Activated T-cell treated with anti-CD3 and anti-CD28 coated beads, Interleukin-2, amount 50 U/mL, for 24 hours (primary cell): Measurements from ENCODE around the gene PDE11A.
"Not testable (repeated sequence)": the region's sequence is repeated elsewhere in the genome, so short reads cannot be mapped to it uniquely, and the experiment has no call there.

ENCODE experiments used
- DNase-seq: peaks from one replicate; pipeline ENCODE4 v3.0.0-alpha.2; 2020
- H3K27ac Mint-ChIP-seq: 2 replicates; pipeline ENCODE4 v1.8.0; 2020; ENCODE audit warnings: mild to moderate bottlenecking, mixed read lengths
- H3K27me3 Mint-ChIP-seq: 2 replicates; pipeline ENCODE4 v1.8.0; 2020; ENCODE audit warnings: mixed read lengths
- H3K36me3 Mint-ChIP-seq: 2 replicates; pipeline ENCODE4 v1.8.0; 2020; ENCODE audit warnings: low read depth, mixed read lengths
- H3K4me1 Mint-ChIP-seq: 2 replicates; pipeline ENCODE4 v1.8.0; 2020; ENCODE audit warnings: low read depth, mixed read lengths
- H3K4me3 Mint-ChIP-seq: 2 replicates; pipeline ENCODE4 v1.8.0; 2020; ENCODE audit warnings: mild to moderate bottlenecking, moderate library complexity, mixed read lengths
- H3K9me3 Mint-ChIP-seq: 2 replicates; pipeline ENCODE4 v1.8.0; 2020; ENCODE audit warnings: mixed read lengths

The PDE11A gene

DNA sequence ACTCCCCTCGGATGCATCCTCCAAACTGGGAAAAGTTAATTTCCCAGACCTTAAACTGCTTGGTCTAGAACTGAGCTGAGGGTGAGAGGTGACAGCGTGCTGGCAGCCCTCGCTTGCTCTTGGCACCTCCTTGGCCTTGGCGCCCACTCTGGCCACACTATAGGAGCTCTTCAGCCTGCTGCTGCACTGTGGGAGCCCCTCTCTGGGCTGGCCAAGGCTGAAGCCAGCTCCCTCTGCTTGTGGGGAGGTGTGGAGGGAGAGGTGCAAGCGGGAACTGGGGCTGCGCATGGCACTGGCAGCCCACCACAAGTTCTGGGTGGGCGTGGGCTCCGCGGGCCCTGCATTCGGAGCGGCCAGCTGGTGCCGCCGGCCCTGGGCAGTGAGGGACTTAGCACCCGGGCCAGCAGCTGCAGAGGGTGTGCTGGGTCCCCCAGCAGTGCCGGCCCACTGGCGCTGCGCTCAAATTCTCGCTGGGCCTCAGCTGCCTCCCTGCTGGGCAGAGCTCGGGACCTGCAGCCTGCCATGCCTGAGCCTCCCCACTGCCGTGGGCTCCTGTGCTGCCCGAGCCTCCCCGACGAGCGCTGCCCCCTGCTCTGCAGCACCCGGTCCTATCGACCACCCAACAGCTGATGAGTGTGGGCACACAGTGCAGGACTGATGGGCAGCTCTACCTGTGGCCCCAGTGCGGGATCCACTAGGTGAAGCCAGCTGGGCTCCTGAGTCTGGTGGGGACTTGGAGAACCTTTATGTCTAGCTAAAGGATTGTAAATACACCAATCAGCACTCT, 237.0 kb downstream of the PDE11A start:
- not testable (repeated sequence) for H3K27me3 Mint-ChIP-seq, DNase-seq, H3K4me3 Mint-ChIP-seq, H3K36me3 Mint-ChIP-seq, H3K4me1 Mint-ChIP-seq, H3K9me3 Mint-ChIP-seq, H3K27ac Mint-ChIP-seq

DNA sequence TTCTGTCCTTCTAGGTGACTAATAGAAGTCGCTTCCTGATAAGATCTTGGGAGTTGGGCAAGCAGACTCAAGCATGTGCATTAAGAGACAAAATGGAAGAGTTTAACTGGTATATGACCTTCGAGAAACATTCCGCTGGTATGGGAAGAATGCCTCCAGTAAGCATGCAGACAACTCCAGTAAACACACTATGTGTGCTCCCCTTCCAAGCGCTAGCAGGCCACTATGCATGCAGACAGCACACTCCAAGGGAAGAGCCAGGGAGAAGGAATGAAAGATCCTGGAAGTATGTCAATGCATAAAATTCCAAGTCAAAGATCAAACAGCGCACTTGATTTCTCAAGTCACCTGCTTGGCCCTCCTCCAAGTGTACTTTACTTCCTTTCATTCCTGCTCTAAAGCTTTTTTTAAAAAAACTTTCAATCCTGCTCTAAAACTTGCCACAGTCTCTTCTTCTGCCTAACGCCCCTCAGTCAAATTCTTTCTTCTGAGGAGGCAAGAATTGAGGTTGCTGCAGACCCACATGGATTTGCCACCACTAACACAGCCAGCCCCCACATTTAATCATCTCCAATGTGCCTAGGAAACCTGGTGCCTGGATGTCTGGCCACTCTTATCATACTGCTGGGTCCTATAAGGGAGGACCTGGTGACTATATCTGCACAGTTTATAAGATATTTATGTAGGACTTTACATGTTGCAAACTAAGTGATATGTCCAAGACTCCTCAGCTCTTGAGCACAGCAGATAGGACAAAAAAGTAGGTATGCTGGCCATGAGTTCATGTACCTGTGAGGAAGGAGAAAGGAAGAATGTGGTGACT, 239.8 kb downstream of the PDE11A start:
- H3K9me3 Mint-ChIP-seq: peaks cover 4% of the 10 kb centered on the region
- H3K36me3 Mint-ChIP-seq: no peaks in the 10 kb centered on the region
- no peaks in the 10 kb centered on the region for H3K27me3 Mint-ChIP-seq
- H3K4me3 Mint-ChIP-seq: no peak overlapping the region
- DNase-seq: no peak
- no peak overlapping the region for H3K27ac Mint-ChIP-seq
- H3K4me1 Mint-ChIP-seq: no peaks in the 10 kb centered on the region

DNA sequence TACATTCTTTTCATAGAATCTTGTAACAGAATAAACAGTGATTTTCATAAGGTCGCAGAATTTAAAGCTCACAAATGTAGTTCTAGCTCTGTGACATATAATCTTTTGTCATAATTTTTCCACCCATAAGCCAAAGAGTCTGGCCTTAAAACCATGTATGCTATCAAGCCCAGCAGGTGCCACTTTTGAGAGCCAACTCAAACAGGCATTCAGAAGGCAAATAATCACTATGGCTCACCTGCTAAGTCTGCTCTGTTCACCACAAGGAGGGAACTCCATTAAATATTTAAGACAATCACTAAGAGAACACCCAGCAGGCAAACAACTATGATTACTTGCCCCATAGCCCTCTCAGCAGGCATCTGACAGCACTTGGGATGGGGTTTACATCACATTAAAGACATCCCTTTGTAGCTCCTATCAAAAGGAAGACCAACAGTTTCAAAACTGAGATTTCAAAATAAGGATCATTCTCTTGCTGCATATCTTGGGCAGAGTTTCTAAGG, 241.6 kb downstream of the PDE11A start:
- no peaks in the 10 kb centered on the region for H3K27me3 Mint-ChIP-seq
- H3K9me3 Mint-ChIP-seq: no peaks in the 10 kb centered on the region
- H3K4me1 Mint-ChIP-seq: no peaks in the 10 kb centered on the region
- H3K4me3 Mint-ChIP-seq: no peak overlapping the region
- no peaks in the 10 kb centered on the region for H3K36me3 Mint-ChIP-seq
- no peak overlapping the region for H3K27ac Mint-ChIP-seq
- no peak for DNase-seq

DNA sequence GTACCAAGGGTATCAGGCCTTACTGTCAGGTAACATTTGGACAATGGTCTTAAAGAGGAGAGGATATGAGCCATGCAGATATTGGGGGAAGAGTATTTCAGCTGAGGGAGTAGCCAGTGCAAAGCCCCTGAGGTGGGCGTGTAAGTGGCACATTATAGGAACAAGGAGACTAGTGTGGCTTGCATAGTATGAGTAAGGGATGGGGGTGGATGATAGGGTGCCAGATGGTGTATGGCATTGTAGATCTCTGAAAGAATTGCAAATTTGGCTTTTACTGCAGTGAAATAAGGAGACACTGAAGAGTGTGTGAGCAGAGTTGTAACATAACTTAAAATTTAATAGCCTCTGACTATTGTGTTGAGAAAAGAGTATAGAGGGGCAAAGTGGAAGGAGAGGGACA, 244.0 kb downstream of the PDE11A start:
- DNase-seq: no peak
- Mint-ChIP-seq H3K27ac (no peak overlapping the region), H3K9me3 (no peaks in the 10 kb centered on the region), H3K27me3 (no peaks in the 10 kb centered on the region), H3K4me3 (no peak overlapping the region), H3K36me3 (no peaks in the 10 kb centered on the region), H3K4me1 (no peaks in the 10 kb centered on the region)

DNA sequence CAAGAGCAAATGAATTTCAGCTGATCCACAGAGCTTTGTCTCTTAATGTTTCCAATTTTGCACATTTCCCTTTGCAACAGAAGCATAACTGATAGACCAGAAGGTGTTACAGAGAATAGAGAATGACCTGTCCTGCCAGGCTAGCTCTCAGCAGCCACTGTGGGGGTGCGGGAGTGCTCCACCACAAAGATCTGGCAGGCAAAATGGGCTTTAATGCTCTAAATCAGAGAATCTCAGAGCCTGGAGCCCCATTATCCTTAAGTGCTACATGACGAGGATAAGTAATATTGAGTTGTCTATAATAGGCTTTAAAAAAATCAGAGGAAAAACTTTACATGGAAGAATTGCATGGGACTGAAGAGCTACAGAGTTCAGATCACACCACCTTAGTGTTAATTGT, 245.7 kb downstream of the PDE11A start:
- Mint-ChIP-seq H3K9me3 (no peaks in the 10 kb centered on the region), H3K27ac (no peak overlapping the region), H3K27me3 (no peaks in the 10 kb centered on the region), H3K4me3 (no peak overlapping the region), H3K4me1 (no peaks in the 10 kb centered on the region), H3K36me3 (no peaks in the 10 kb centered on the region)
- no peak for DNase-seq

DNA sequence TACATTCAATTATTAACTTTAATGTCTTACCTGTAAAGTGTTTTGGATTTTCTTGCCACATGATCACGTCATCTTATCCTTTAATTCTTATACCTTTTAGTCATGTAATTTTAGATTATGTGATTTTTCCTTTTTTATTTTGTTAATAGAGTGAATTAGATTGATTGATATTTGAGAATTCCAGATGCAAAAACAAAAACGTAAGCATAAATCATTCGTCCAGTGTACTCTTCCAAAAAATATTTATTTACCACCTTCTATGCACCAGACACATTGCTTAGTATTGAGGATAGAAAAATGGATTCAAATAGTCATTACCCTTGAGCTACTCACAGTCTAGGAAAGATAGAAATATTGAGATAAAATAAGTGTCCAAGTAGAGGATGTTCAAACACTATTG, 249.6 kb downstream of the PDE11A start:
- Mint-ChIP-seq H3K27ac (no peak overlapping the region), H3K4me1 (no peaks in the 10 kb centered on the region), H3K4me3 (no peak overlapping the region), H3K36me3 (no peaks in the 10 kb centered on the region), H3K27me3 (no peaks in the 10 kb centered on the region), H3K9me3 (no peaks in the 10 kb centered on the region)
- no peak for DNase-seq

DNA sequence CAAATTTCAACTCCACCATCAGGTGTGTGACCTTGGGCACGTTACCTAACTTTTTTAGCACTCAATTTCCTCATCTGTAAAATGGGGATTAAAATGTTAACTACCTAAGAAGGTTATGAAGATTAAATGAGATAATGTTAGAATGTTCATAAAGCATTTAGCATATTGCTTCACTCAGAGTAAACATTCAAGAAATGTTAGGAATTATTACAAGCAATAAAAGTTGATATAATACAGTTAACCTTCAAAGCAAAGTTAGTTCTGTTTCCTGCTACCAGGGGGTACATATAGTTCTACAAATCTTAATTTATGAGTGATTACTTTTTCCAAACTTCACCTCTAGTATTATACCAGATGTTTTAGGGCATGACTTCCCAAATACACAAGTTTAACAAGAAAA, 254.2 kb downstream of the PDE11A start:
- H3K27me3 Mint-ChIP-seq: peaks cover 6% of the 10 kb centered on the region
- H3K36me3 Mint-ChIP-seq: no peaks in the 10 kb centered on the region
- no peak overlapping the region for H3K27ac Mint-ChIP-seq
- no peaks in the 10 kb centered on the region for H3K4me1 Mint-ChIP-seq
- H3K4me3 Mint-ChIP-seq: no peak overlapping the region
- H3K9me3 Mint-ChIP-seq: no peaks in the 10 kb centered on the region
- no peak for DNase-seq

DNA sequence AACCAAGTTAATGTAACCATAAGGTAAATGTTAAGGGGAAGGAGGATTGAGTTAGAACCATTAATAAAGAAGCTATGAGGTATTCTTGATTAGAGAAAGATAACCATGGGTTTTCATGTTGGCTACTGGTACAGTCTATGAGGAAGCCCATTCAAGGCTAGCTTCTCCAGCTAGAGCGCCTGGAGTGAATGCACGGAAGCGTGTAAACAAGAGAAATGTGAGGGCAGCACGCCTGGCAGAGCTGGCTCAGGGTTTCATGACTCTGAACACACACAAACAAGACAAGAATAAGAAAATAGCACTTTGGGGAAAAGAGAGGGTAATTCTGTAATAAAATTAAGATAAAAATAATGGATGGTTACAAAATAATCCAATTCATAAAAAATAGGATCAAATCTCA, 255.3 kb downstream of the PDE11A start:
- Mint-ChIP-seq H3K4me1 (no peaks in the 10 kb centered on the region), H3K36me3 (no peaks in the 10 kb centered on the region), H3K27ac (no peak overlapping the region), H3K4me3 (no peak overlapping the region), H3K9me3 (no peaks in the 10 kb centered on the region), H3K27me3 (peaks cover 6% of the 10 kb centered on the region)
- DNase-seq: no peak

DNA sequence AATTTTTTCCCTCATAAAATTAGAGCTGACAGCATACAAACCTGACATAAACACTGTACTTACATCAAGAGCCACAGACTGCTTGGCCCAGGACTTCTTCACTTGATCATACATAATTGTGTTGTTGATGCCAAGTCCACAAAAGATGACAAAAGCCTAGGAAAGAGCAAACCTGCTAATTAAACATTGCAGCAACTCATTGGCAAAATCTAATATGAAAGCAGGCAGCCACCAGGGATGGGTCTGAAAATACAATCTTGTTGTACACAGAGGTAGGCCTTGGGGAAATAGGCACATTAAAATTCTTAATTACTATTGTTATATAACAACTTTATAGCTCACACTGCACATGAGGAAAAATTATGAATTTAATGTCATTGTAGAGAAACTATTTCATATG, 255.8 kb downstream of the PDE11A start:
- H3K4me3 Mint-ChIP-seq: no peak overlapping the region

DNA sequence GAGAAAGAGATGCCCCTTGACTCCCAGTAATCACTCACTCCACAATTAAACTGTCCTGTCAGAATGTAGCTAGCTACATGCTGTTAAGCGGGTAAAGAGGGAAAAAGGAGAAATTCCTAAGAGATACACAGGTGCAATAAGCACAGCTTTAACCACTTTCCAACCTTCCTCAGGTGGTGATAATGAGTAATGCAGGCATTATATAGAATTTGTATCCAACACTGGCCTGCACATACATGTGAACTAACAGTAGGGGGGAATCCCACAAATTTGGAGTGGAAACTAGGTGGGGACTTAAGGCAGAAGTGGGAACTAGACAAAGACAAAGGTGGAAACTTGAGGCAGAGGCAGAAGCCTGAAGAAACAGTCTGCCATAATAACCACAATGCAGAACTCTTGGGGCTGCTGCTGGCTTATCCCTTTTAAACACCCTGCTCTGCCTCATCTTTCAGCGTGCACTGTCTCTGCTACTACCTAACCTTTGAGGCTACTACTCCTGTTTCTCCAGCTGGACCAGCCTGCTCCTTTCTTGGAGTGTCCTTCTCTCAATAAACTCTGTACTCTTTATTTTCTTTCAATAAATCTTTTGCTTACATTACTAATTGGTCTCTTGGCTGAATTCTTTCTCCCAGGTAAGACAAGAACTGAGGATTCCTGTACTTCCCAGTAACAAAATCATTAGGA, 259.7 kb downstream of the PDE11A start:
- no peaks in the 10 kb centered on the region for H3K36me3 Mint-ChIP-seq

More for the DNA sequence above, 255.8 kb downstream of the PDE11A start:
- no peak overlapping the region for H3K27ac Mint-ChIP-seq
- H3K4me1 Mint-ChIP-seq: no peaks in the 10 kb centered on the region
- H3K36me3 Mint-ChIP-seq: no peaks in the 10 kb centered on the region
- peaks cover 6% of the 10 kb centered on the region for H3K27me3 Mint-ChIP-seq
- DNase-seq: no peak
- H3K9me3 Mint-ChIP-seq: no peaks in the 10 kb centered on the region

DNA sequence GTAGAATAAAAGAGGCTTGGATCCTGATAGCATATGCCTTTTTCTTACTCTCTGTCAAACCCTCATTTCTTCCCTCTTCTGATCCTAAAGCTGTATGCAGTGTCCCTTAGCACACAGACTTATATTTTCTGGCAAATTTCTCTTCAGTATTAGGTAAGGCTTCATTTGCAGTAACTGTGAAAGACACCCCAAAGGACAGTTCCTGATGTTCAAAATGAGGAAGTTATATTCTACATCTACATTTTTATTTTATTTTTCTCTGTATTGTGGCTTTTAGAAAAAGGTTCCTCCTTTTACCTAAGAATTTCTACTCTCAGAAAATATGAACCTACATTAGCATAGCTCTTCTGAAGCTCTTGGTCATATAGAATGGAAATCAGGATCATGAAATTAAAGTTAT, 261.7 kb downstream of the PDE11A start:
- no peak overlapping the region for H3K4me3 Mint-ChIP-seq
- H3K27ac Mint-ChIP-seq: no peak overlapping the region
- H3K9me3 Mint-ChIP-seq: peaks cover 4% of the 10 kb centered on the region
- no peaks in the 10 kb centered on the region for H3K4me1 Mint-ChIP-seq
- H3K36me3 Mint-ChIP-seq: no peaks in the 10 kb centered on the region
- peaks cover 18% of the 10 kb centered on the region for H3K27me3 Mint-ChIP-seq
- no peak for DNase-seq

More for the DNA sequence above, 259.7 kb downstream of the PDE11A start:
- H3K4me1 Mint-ChIP-seq: no peaks in the 10 kb centered on the region
- H3K27ac Mint-ChIP-seq: no peak overlapping the region
- no peak for DNase-seq
- H3K9me3 Mint-ChIP-seq: no peaks in the 10 kb centered on the region
- peaks cover 15% of the 10 kb centered on the region for H3K27me3 Mint-ChIP-seq
- H3K4me3 Mint-ChIP-seq: no peak overlapping the region

DNA sequence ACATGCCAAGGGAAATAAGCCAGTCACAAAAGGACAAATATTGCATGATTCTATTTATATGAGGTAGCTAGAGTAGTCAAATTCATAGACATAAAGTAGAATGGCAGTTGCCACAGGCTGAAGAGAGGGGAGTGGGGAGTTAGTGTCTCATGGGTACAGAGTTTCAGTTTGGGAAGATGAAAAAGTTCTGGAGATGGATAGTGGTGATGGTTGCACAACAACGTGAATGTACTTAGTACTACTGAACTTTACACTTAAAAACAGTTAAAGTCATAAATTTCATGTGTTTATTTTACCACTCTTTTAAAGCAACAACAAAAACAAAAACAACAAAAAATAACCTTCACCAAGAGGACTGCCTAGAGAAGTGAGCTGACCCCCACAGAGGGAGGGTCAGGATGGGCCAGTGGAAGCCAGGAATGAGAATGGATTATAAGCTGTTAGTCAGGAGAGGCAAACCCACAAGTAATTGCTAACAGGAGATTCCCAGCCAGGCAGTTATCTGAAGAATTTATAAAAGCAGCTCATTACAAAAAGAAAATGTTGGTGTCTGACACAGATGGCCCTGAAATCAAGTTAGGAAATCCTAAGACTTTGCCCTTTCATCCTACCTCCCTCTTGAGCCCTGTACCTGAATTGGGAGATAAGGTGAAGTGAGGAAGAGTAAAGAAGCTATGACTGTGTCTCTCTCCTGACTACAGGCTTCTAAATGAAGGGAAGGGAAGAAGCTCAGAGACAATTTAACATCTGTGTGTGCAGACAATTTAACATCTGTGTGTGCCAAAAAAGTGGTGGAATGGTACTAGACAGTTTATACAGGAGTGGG, 263.4 kb downstream of the PDE11A start:
- H3K36me3 Mint-ChIP-seq: no peaks in the 10 kb centered on the region

DNA sequence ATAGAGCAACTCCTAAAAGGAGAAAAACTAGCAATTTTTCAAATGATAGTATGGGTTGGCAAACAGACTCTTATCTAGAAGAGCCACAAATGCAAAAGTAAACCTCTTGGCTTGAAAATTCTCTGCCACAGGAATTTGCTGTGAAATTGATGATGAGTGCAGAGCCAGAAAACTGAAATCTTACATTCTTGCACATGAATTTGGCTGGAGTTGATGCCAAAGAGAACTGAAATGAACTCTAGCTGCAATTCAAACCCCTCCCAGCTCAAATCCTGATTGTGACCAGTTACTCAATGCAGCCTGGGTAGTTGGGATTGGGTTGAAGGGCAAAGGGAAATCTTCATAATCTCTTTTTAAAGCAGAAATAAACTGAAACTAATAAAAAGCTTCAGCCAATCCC, 266.6 kb downstream of the PDE11A start:
- Mint-ChIP-seq H3K9me3 (peaks cover 4% of the 10 kb centered on the region), H3K27ac (no peak overlapping the region), H3K36me3 (no peaks in the 10 kb centered on the region), H3K4me3 (no peak overlapping the region), H3K27me3 (peaks cover 23% of the 10 kb centered on the region), H3K4me1 (no peaks in the 10 kb centered on the region)
- no peak for DNase-seq

More for the DNA sequence above, 263.4 kb downstream of the PDE11A start:
- Mint-ChIP-seq H3K27me3 (peaks cover 12% of the 10 kb centered on the region), H3K4me3 (no peak overlapping the region), H3K9me3 (peaks cover 4% of the 10 kb centered on the region), H3K4me1 (no peaks in the 10 kb centered on the region), H3K27ac (no peak overlapping the region)
- DNase-seq: no peak

DNA sequence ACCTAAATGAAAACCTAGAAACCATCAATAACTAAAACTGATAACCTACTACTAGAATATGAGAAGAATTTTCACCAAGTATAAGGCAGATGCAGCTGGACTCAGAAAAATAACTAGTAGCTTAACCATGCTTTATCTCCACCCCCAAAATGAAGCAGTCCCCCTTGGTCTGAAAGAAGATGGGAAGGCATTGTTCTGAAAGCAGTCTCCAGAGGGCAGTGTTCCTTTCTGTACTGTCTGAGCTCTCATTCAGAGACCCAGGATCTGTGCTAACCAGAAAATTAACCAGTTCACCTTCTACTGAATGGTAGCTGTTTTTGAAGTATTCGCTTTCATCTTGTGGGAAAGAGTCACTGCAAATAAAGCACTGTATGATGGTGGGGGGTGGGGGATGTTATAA, 273.0 kb downstream of the PDE11A start:
- Mint-ChIP-seq H3K36me3 (no peaks in the 10 kb centered on the region), H3K9me3 (no peaks in the 10 kb centered on the region)
- no peak for DNase-seq

More for the DNA sequence above, 273.0 kb downstream of the PDE11A start:
- Mint-ChIP-seq H3K4me1 (no peaks in the 10 kb centered on the region), H3K27me3 (peaks cover 25% of the 10 kb centered on the region), H3K4me3 (no peak overlapping the region), H3K27ac (no peak overlapping the region)
